GM10266 (cell line): Measurements from ENCODE around the gene IL34.

Experiments
- DNase-seq: peaks from one replicate; pipeline ENCODE4 v3.0.0; 2012; ENCODE audit errors: extremely low spot score
- CTCF ChIP-seq: IDR thresholded peaks from 2 replicates; pipeline ENCODE4 v1.5.1; 2012; ENCODE audit warnings: mild to moderate bottlenecking, low read depth; ENCODE audit not compliant: control insufficient read depth, insufficient read depth; ENCODE audit errors: missing control alignments

IL34 gene

GRCh38 chr16:70681382-70682238 lies 35.3 kb downstream of the IL34 start:
- no peak for TF ChIP-seq CTCF
- DNase-seq = no peak

- TF ChIP-seq CTCF = no peak
- DNase-seq = no peak
Observed at GRCh38 chr16:70682239-70683145, 36.1 kb downstream of the IL34 start.

- no peak for TF ChIP-seq CTCF
- DNase-seq = no peak
Observed at GRCh38 chr16:70683146-70683944, 37.0 kb downstream of the IL34 start.

GRCh38 chr16:70684146-70685060 lies 38.0 kb downstream of the IL34 start:
- DNase-seq = no peak
- no peak for TF ChIP-seq CTCF

- DNase-seq = peak; percentile 70
- TF ChIP-seq CTCF = no peak
Observed at GRCh38 chr16:70685061-70685937, 38.9 kb downstream of the IL34 start.

GRCh38 chr16:70685938-70686375 lies 39.6 kb downstream of the IL34 start, which contains the start of gene MTSS2:
TSS of gene MTSS2 (minus strand) at chr16:70686053. CDS start at chr16:70685791, 262 bp downstream.
- TF ChIP-seq CTCF = no peak
- DNase-seq = peak; percentile 70
